ENCODE data around the gene KIF12.

DNA sequence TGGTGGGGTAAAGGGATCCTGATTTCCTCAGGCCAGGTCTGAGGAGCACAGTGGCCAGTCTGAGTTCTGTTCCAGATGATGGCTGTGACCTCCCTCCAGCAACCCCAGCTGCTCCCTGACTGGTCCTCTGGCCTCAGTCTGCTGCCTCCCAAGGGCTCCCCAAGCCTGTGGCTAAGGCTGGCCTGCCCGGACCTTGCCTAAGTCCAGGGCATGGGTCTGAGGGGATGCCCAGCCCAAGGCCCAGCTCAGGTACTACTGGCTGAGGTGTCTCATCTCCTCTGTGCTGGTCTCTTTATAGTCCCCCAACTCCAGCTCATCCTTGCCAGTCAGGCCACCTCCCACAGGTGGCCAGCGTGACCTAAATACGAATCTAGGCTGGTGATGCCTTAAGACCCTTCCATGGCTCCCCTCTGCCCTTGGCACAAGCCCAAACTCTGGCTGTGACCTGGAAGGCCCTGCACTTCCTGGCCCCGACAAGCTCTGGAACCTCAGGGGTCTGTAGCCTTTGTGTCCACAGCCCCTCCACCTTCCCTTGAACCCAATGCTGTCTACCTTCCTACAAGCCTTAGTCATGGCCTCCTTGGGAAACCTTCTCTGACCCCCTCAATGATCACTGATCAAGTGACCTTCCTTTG is 9.8 kb downstream of the KIF12 start:
- TF ChIP-seq EZH2 (IDR thresholded peaks at IDR 0.05; ENCODE audit: borderline replicate concordance, low read length): no peak
- TF ChIP-seq, protein P1, sequence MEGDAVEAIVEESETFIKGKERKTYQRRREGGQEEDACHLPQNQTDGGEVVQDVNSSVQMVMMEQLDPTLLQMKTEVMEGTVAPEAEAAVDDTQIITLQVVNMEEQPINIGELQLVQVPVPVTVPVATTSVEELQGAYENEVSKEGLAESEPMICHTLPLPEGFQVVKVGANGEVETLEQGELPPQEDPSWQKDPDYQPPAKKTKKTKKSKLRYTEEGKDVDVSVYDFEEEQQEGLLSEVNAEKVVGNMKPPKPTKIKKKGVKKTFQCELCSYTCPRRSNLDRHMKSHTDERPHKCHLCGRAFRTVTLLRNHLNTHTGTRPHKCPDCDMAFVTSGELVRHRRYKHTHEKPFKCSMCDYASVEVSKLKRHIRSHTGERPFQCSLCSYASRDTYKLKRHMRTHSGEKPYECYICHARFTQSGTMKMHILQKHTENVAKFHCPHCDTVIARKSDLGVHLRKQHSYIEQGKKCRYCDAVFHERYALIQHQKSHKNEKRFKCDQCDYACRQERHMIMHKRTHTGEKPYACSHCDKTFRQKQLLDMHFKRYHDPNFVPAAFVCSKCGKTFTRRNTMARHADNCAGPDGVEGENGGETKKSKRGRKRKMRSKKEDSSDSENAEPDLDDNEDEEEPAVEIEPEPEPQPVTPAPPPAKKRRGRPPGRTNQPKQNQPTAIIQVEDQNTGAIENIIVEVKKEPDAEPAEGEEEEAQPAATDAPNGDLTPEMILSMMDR (conservative IDR thresholded peaks at IDR 0.05 in 1 of 2, IDR thresholded peaks at IDR 0.05 in 1 of 2; ENCODE audit: extremely low read depth in 1 of 2, insufficient read depth in 1 of 2, low read depth in 1 of 2, low read length in 2 of 2): no peak

Data from mammary epithelial cell (primary cell).